WTC11 (cell line): ENCODE results near the gene NAA40. TPM values are rescaled to one million over a fixed set of nuclear protein-coding genes. Genes with fewer than 3 reads are reported as not detected.

Source experiments
- ATAC-seq: fragments of 200-7000 bp; cut with Tn5 transposase; 2 replicates; pipeline ENCODE4 v1.10.0; 2021; ENCODE audit warnings: mild to moderate bottlenecking, moderate library complexity
- CTCF ChIA-PET: fragments of 300-600 bp; sonication (Branson Sonifier 250); formaldehyde crosslinking; loops from one replicate; lab custom pipeline; 2021; ENCODE audit warnings: antibody characterized with exemption; lab: Charles Lee
- POLR2A ChIA-PET: fragments of 350-600 bp; sonication (Branson Sonifier 250); formaldehyde crosslinking; loops from one replicate; lab custom pipeline; 2021; ENCODE audit warnings: antibody characterized with exemption; lab: Charles Lee
- DNase-seq: peaks from one replicate; pipeline ENCODE4 v3.0.0; 2021; ENCODE audit warnings: low spot score
- H3K27ac Mint-ChIP-seq: 2 replicates; pipeline ENCODE4 v1.8.0; 2021; ENCODE audit warnings: mixed read lengths
- H3K27me3 Mint-ChIP-seq: 2 replicates; pipeline ENCODE4 v1.8.0; 2021; ENCODE audit warnings: low read depth, mild to moderate bottlenecking, moderate library complexity, mixed read lengths
- H3K36me3 Mint-ChIP-seq: 2 replicates; pipeline ENCODE4 v1.8.0; 2021; ENCODE audit warnings: mixed read lengths
- H3K4me1 Mint-ChIP-seq: 2 replicates; pipeline ENCODE4 v1.8.0; 2022; ENCODE audit warnings: mixed read lengths
- H3K4me3 Mint-ChIP-seq: 2 replicates; pipeline ENCODE4 v1.8.0; 2021; ENCODE audit warnings: mild to moderate bottlenecking, moderate library complexity, mixed read lengths
- H3K9me3 Mint-ChIP-seq: 2 replicates; pipeline ENCODE4 v1.8.0; 2021; ENCODE audit warnings: mixed read lengths
- CBFB ChIP-seq: sonication (generic); formaldehyde crosslinking; IDR thresholded peaks from 2 replicates; pipeline ENCODE4 v1.8.1; 2022; ENCODE audit warnings: mild to moderate bottlenecking, low read depth, missing genetic modification reagents
- CREB1 ChIP-seq: sonication (generic); formaldehyde crosslinking; IDR thresholded peaks from 2 replicates; pipeline ENCODE4 v1.8.0; 2023; ENCODE audit warnings: mild to moderate bottlenecking, missing genetic modification reagents
- EMX1 ChIP-seq: fragments of 250-450 bp; sonication (Bioruptor Pico); IDR thresholded peaks from 2 replicates; pipeline ENCODE4 v1.8.0; 2021; ENCODE audit warnings: mild to moderate bottlenecking
- FOXP1 ChIP-seq: sonication (generic); formaldehyde crosslinking; IDR thresholded peaks from 2 replicates; pipeline ENCODE4 v1.8.0; 2022; ENCODE audit warnings: missing genetic modification reagents, mild to moderate bottlenecking, moderate library complexity, borderline replicate concordance
- HMGA2 ChIP-seq: fragments of 250-450 bp; sonication (Bioruptor Pico); IDR thresholded peaks from 2 replicates; pipeline ENCODE4 v1.4.0; 2021; ENCODE audit warnings: mild to moderate bottlenecking, moderate library complexity
- IRF2 ChIP-seq: sonication (generic); formaldehyde crosslinking; IDR thresholded peaks from 2 replicates; pipeline ENCODE4 v1.8.0; 2022; ENCODE audit warnings: low read depth, missing genetic modification reagents, borderline replicate concordance
- KAT7 ChIP-seq: sonication (generic); formaldehyde crosslinking; IDR thresholded peaks from 2 replicates; pipeline ENCODE4 v1.8.1; 2023; ENCODE audit warnings: missing genetic modification reagents, mild to moderate bottlenecking, borderline replicate concordance
- MYBL2 ChIP-seq: sonication (generic); formaldehyde crosslinking; IDR thresholded peaks from 2 replicates; pipeline ENCODE4 v1.8.1; 2023; ENCODE audit warnings: mild to moderate bottlenecking, moderate library complexity, missing genetic modification reagents
- NFATC4 ChIP-seq: fragments of 250-450 bp; sonication (Bioruptor Pico); IDR thresholded peaks from 2 replicates; pipeline ENCODE4 v1.9.0; 2021; ENCODE audit warnings: mild to moderate bottlenecking
- TCF7 ChIP-seq: sonication (generic); formaldehyde crosslinking; IDR thresholded peaks from 2 replicates; pipeline ENCODE4 v1.8.0; 2022; ENCODE audit warnings: mild to moderate bottlenecking, low read depth, missing genetic modification reagents, moderate library complexity
- TEAD1 ChIP-seq: sonication (generic); formaldehyde crosslinking; IDR thresholded peaks from 2 replicates; pipeline ENCODE4 v1.8.0; 2022; ENCODE audit warnings: mild to moderate bottlenecking, missing genetic modification reagents
- TEAD4 ChIP-seq: sonication (generic); formaldehyde crosslinking; IDR thresholded peaks from 2 replicates; pipeline ENCODE4 v1.8.0; 2022; ENCODE audit warnings: mild to moderate bottlenecking, missing genetic modification reagents
- ZNF232 ChIP-seq: sonication (generic); formaldehyde crosslinking; IDR thresholded peaks from 2 replicates; pipeline ENCODE4 v1.8.0; 2022; ENCODE audit warnings: mild to moderate bottlenecking, missing genetic modification reagents
- ZNF671 ChIP-seq: fragments of 250-450 bp; sonication (Bioruptor Pico); IDR thresholded peaks from 2 replicates; pipeline ENCODE4 v1.8.0; 2021; ENCODE audit warnings: mild to moderate bottlenecking
- total RNA-seq: library from RNA; stranded (reverse); gene quantifications from 3 replicates; pipeline ENCODE4 v1.2.3, GENCODE V29; 2021
- TF ChIP-seq, protein P1 (sequence below): sonication (generic); formaldehyde crosslinking; IDR thresholded peaks from 2 replicates; pipeline ENCODE4 v1.8.0; 2023; ENCODE audit warnings: missing genetic modification reagents
- TF ChIP-seq, protein P2 (sequence below): sonication (generic); formaldehyde crosslinking; IDR thresholded peaks from 2 replicates; pipeline ENCODE4 v1.8.0; 2022; ENCODE audit warnings: mild to moderate bottlenecking, missing genetic modification reagents
- TF ChIP-seq, protein P3 (sequence below): sonication (generic); formaldehyde crosslinking; IDR thresholded peaks from 2 replicates; pipeline ENCODE4 v1.8.1; 2022; ENCODE audit warnings: missing genetic modification reagents, borderline replicate concordance
- TF ChIP-seq, protein P4 (sequence below): sonication (generic); formaldehyde crosslinking; IDR thresholded peaks from 2 replicates; pipeline ENCODE4 v1.8.1; 2023; ENCODE audit warnings: mild to moderate bottlenecking, missing genetic modification reagents
- TF ChIP-seq, protein P5 (sequence below): fragments of 250-450 bp; sonication (Bioruptor Pico); IDR thresholded peaks from 2 replicates; pipeline ENCODE4 v1.8.0; 2021; ENCODE audit warnings: mild to moderate bottlenecking

The NAA40 gene
- total RNA-seq, 1 experiment from 2014 or later: 31.8 TPM

DNA sequence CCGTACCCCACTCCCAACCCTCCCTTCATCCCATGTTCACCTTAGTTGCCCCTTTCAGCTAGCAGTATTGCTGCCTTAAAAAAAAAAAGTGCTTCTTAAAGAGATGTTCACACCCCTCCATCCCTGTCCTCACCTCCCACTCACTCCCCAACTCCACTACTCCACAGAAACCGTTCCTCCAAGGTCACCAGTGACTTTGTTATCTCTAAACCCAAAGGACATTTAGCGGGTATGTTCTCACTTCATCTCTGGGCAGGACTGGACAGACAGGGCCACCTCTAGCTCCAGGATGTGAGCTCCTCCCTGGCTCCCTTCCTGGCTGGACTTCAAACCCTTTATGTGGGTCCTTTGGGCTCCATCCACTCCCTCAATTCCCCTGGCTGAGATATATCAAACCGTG lies 15.5 kb upstream of the NAA40 start:
- CTCF ChIA-PET: no interaction called here
- ATAC-seq: no peak
- H3K4me1 Mint-ChIP-seq: peaks cover 15% of the 10 kb centered on the region
- no peak overlapping the region for H3K27ac Mint-ChIP-seq
- H3K36me3 Mint-ChIP-seq: no peaks in the 10 kb centered on the region
- POLR2A ChIA-PET: no interaction called here
- TF ChIP-seq ZNF671 (CRISPR knock-in tag): no peak
- H3K9me3 Mint-ChIP-seq: no peaks in the 10 kb centered on the region; the same call in none of the 2 replicates
- H3K4me3 Mint-ChIP-seq: no peak overlapping the region
- no peak for DNase-seq
- peaks cover 51% of the 10 kb centered on the region for H3K27me3 Mint-ChIP-seq

DNA sequence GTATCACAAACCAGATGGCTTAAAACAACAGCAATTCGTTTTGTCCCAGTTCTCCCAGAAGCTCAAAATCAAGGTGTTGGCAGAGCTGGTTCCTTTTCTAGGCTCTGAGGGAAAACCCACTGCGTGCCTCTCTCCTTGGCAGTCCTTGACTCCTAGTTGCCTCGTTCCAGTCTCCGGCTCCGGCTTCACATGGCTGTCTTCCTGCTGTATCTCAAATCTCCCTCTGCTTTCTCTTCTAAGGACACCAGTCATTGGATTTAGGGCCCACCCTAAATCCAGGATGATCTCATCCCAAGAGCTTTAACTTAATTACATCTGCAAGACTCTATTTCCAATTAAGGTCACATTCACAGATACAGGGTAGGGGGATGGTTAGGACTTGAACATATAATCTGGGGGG lies 9.2 kb upstream of the NAA40 start:
- Mint-ChIP-seq H3K27ac (no peak overlapping the region), H3K27me3 (peaks cover 63% of the 10 kb centered on the region), H3K9me3 (no peaks in the 10 kb centered on the region; the same call in 1 of the 2 replicates), H3K4me3 (no peak overlapping the region), H3K36me3 (no peaks in the 10 kb centered on the region), H3K4me1 (peaks cover 5% of the 10 kb centered on the region; the same call in 1 of the 2 replicates)
- no peak for DNase-seq
- ChIA-PET POLR2A (no interaction called here), CTCF (interaction anchor here (1.5 kb wide), 1 partner anchor 9 kb away, joined by 6 read pairs; no protein-coding TSS in a partner anchor)
- ATAC-seq: no peak
- TF ChIP-seq TCF7 (CRISPR knock-in tag) (no peak), ZNF671 (CRISPR knock-in tag) (no peak), EMX1 (no peak), NFATC4 (no peak), CBFB (CRISPR knock-in tag) (no peak), MYBL2 (CRISPR knock-in tag) (no peak), KAT7 (CRISPR knock-in tag) (no peak), FOXP1 (CRISPR knock-in tag) (no peak)
- TF ChIP-seq, protein P1, sequence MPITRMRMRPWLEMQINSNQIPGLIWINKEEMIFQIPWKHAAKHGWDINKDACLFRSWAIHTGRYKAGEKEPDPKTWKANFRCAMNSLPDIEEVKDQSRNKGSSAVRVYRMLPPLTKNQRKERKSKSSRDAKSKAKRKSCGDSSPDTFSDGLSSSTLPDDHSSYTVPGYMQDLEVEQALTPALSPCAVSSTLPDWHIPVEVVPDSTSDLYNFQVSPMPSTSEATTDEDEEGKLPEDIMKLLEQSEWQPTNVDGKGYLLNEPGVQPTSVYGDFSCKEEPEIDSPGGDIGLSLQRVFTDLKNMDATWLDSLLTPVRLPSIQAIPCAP (CRISPR knock-in tag): no peak

DNA sequence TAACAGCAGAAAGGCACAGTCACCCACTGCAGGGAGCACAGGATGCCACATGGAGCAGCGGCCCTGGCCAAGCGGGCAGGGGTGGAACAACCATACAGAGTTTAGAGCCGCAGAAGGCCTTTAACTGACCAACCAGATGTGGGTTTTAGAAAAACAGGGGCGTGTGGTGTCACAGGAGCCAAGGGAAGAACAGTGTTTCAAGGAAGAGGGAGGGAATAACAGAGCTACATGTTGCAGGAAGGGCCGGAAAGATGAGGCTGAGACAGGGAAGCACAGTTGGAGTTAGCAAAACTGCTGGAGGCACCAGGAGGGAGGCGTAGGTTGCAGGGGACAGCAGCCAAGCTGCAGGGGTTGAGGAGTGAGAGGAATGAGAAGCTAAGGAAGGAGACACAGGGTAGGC lies 7.8 kb upstream of the NAA40 start:
- peak overlapping the region; percentile 67; the same call in 1 of the 2 replicates for H3K27ac Mint-ChIP-seq
- CTCF ChIA-PET: interaction anchor here (0.8 to 2.1 kb wide), 4 partner anchors 10 to 15 kb away, joined by 4 to 11 read pairs (median 5); no protein-coding TSS in a partner anchor
- peaks cover 54% of the 10 kb centered on the region for H3K27me3 Mint-ChIP-seq
- ATAC-seq (no peak; the same call in 1 of the 2 replicates), DNase-seq (no peak)
- TF ChIP-seq IRF2 (CRISPR knock-in tag) (no peak), ZNF232 (CRISPR knock-in tag) (no peak), TEAD4 (CRISPR knock-in tag) (no peak), TEAD1 (CRISPR knock-in tag) (no peak), CREB1 (CRISPR knock-in tag) (no peak), HMGA2 (no peak)
- TF ChIP-seq, protein P2, sequence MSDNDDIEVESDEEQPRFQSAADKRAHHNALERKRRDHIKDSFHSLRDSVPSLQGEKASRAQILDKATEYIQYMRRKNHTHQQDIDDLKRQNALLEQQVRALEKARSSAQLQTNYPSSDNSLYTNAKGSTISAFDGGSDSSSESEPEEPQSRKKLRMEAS (CRISPR knock-in tag): no peak
- TF ChIP-seq, protein P3, sequence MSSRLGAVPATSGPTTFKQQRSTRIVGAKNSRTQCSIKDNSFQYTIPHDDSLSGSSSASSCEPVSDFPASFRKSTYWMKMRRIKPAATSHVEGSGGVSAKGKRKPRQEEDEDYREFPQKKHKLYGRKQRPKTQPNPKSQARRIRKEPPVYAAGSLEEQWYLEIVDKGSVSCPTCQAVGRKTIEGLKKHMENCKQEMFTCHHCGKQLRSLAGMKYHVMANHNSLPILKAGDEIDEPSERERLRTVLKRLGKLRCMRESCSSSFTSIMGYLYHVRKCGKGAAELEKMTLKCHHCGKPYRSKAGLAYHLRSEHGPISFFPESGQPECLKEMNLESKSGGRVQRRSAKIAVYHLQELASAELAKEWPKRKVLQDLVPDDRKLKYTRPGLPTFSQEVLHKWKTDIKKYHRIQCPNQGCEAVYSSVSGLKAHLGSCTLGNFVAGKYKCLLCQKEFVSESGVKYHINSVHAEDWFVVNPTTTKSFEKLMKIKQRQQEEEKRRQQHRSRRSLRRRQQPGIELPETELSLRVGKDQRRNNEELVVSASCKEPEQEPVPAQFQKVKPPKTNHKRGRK: no peak
- no peak overlapping the region for H3K4me3 Mint-ChIP-seq
- peaks cover 5% of the 10 kb centered on the region; the same call in 1 of the 2 replicates for H3K4me1 Mint-ChIP-seq
- H3K9me3 Mint-ChIP-seq: no peaks in the 10 kb centered on the region
- POLR2A ChIA-PET: interaction anchor here (1.9 kb wide), 1 partner anchor 13 kb away, joined by 4 read pairs; no protein-coding TSS in a partner anchor
- no peaks in the 10 kb centered on the region for H3K36me3 Mint-ChIP-seq

DNA sequence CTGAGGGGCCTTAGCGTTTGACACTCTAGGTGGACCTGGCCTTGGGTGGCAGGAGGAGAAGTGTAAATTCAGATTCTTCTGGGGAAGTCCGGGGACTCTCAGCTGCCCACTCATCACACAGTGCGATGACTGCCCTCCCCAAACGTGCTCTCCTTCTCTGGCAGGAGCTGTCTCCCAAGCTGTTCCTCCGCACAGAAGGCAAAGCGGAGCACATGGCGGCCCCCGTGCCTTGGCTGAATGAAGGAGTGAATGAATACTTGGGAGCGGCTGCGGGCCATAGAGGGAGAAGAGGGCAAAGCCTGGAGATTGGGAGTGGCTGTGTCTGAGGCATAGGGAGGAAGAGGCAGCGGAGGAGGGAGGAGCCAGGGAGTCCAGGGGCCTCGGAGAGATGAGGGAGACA lies 6.9 kb upstream of the NAA40 start:
- Mint-ChIP-seq H3K4me3 (no peak overlapping the region), H3K27ac (no peak overlapping the region)
- CTCF ChIA-PET: interaction anchor here (0.9 to 2.1 kb wide), 3 partner anchors 12 to 14 kb away, joined by 4 to 11 read pairs (median 5); no protein-coding TSS in a partner anchor

More for the DNA sequence above, 6.9 kb upstream of the NAA40 start:
- Mint-ChIP-seq H3K27me3 (peaks cover 48% of the 10 kb centered on the region), H3K4me1 (peaks cover 5% of the 10 kb centered on the region; the same call in 1 of the 2 replicates), H3K9me3 (no peaks in the 10 kb centered on the region), H3K36me3 (no peaks in the 10 kb centered on the region)
- peak; percentile 28; the same call in 1 of the 2 replicates for ATAC-seq
- no peak for DNase-seq
- TF ChIP-seq, protein P4, sequence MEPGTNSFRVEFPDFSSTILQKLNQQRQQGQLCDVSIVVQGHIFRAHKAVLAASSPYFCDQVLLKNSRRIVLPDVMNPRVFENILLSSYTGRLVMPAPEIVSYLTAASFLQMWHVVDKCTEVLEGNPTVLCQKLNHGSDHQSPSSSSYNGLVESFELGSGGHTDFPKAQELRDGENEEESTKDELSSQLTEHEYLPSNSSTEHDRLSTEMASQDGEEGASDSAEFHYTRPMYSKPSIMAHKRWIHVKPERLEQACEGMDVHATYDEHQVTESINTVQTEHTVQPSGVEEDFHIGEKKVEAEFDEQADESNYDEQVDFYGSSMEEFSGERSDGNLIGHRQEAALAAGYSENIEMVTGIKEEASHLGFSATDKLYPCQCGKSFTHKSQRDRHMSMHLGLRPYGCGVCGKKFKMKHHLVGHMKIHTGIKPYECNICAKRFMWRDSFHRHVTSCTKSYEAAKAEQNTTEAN: no peak
- TF ChIP-seq, protein P2 (CRISPR knock-in tag): 0 out of 2 replicates have a peak, but pooled peaks have one; percentile 16
- no peak for TF ChIP-seq TEAD1 (CRISPR knock-in tag)
- TF ChIP-seq, protein P5, sequence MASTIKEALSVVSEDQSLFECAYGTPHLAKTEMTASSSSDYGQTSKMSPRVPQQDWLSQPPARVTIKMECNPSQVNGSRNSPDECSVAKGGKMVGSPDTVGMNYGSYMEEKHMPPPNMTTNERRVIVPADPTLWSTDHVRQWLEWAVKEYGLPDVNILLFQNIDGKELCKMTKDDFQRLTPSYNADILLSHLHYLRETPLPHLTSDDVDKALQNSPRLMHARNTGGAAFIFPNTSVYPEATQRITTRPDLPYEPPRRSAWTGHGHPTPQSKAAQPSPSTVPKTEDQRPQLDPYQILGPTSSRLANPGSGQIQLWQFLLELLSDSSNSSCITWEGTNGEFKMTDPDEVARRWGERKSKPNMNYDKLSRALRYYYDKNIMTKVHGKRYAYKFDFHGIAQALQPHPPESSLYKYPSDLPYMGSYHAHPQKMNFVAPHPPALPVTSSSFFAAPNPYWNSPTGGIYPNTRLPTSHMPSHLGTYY (CRISPR knock-in tag): no peak
- TF ChIP-seq, all 79 proteins: peak for 1
- POLR2A ChIA-PET: interaction anchor here (1.9 kb wide), 1 partner anchor 14 kb away, joined by 4 read pairs; no protein-coding TSS in a partner anchor
